ENCODE data around the gene NUDCD3. TPM values are rescaled to one million over a fixed set of nuclear protein-coding genes. Genes with fewer than 3 reads are reported as not detected.

Gene NUDCD3
- total RNA-seq, 1 donor from 2014 or later: 86.8 TPM

GRCh38 chr7:44524811-44525388, 34.4 kb upstream of the NUDCD3 start:
- no peaks in the 10 kb centered on the region for H3K79me2 ChIP-seq (ENCODE audit: insufficient read depth, low read length)
- no peaks in the 10 kb centered on the region for H3K9me3 ChIP-seq (ENCODE audit: insufficient read depth, low read depth, low read length)
- no peak overlapping the region for H2AFZ ChIP-seq (ENCODE audit: low read depth, low read length)
- H3K4me3 ChIP-seq (ENCODE audit: insufficient read depth, low read depth, low read length): no peak overlapping the region
- no peaks in the 10 kb centered on the region for H3K4me1 ChIP-seq (ENCODE audit: insufficient read depth, low read length)
- Mint-ChIP-seq H3K4me3 (ENCODE audit: unreplicated experiment) (no peak overlapping the region), H3K27ac (ENCODE audit: unreplicated experiment) (no peak overlapping the region), H3K27me3 (ENCODE audit: low read depth, unreplicated experiment) (peaks cover 24% of the 10 kb centered on the region), H3K36me3 (ENCODE audit: low read depth, unreplicated experiment) (no peaks in the 10 kb centered on the region), H3K4me1 (ENCODE audit: low read depth, unreplicated experiment) (no peaks in the 10 kb centered on the region), H3K9me3 (ENCODE audit: unreplicated experiment) (peaks cover 27% of the 10 kb centered on the region)
- H3K27me3 ChIP-seq (ENCODE audit: insufficient read depth, low read length): peaks cover 11% of the 10 kb centered on the region
- DNase-seq (ENCODE audit: low read depth) (no peak), FAIRE-seq (no peak)
- H4K20me1 ChIP-seq (ENCODE audit: insufficient read depth, low read length): no peaks in the 10 kb centered on the region
- no peak overlapping the region for H3K27ac ChIP-seq (ENCODE audit: low read depth, low read length)
- no peak overlapping the region for H3K9ac ChIP-seq (ENCODE audit: low read length)
- TF ChIP-seq CTCF (IDR thresholded peaks at IDR 0.05; ENCODE audit: insufficient read depth, low read depth, low read length) (no peak), EZH2 (IDR thresholded peaks at IDR 0.05; ENCODE audit: insufficient read depth, low read length) (no peak)
- no peaks in the 10 kb centered on the region for H3K36me3 ChIP-seq (ENCODE audit: insufficient read depth, low read length)
- no peak overlapping the region for H3K4me2 ChIP-seq (ENCODE audit: low read length)

- FAIRE-seq (no peak), DNase-seq (ENCODE audit: low read depth) (no peak)
- TF ChIP-seq EZH2 (IDR thresholded peaks at IDR 0.05; ENCODE audit: insufficient read depth, low read length) (no peak), CTCF (IDR thresholded peaks at IDR 0.05; ENCODE audit: insufficient read depth, low read depth, low read length) (no peak)
Measured at GRCh38 chr7:44522315-44522714, 31.9 kb upstream of the NUDCD3 start.

GRCh38 chr7:44521347-44522095, 31.1 kb upstream of the NUDCD3 start:
- no peak overlapping the region for H3K4me2 ChIP-seq (ENCODE audit: low read length)
- H2AFZ ChIP-seq (ENCODE audit: low read depth, low read length): no peak overlapping the region
- Mint-ChIP-seq H3K4me3 (ENCODE audit: unreplicated experiment) (no peak overlapping the region), H3K36me3 (ENCODE audit: low read depth, unreplicated experiment) (no peaks in the 10 kb centered on the region), H3K4me1 (ENCODE audit: low read depth, unreplicated experiment) (no peaks in the 10 kb centered on the region), H3K9me3 (ENCODE audit: unreplicated experiment) (peaks cover 18% of the 10 kb centered on the region), H3K27ac (ENCODE audit: unreplicated experiment) (no peak overlapping the region), H3K27me3 (ENCODE audit: low read depth, unreplicated experiment) (peaks cover 36% of the 10 kb centered on the region)
- TF ChIP-seq CTCF (IDR thresholded peaks at IDR 0.05; ENCODE audit: insufficient read depth, low read depth, low read length) (no peak), EZH2 (IDR thresholded peaks at IDR 0.05; ENCODE audit: insufficient read depth, low read length) (no peak)
- H3K9ac ChIP-seq (ENCODE audit: low read length): no peak overlapping the region
- DNase-seq (ENCODE audit: low read depth): no peak
- no peaks in the 10 kb centered on the region for H4K20me1 ChIP-seq (ENCODE audit: insufficient read depth, low read length)
- H3K4me1 ChIP-seq (ENCODE audit: insufficient read depth, low read length): no peaks in the 10 kb centered on the region
- H3K4me3 ChIP-seq (ENCODE audit: insufficient read depth, low read depth, low read length): no peak overlapping the region
- H3K27ac ChIP-seq (ENCODE audit: low read depth, low read length): no peak overlapping the region
- FAIRE-seq: no peak
- H3K9me3 ChIP-seq (ENCODE audit: insufficient read depth, low read depth, low read length): no peaks in the 10 kb centered on the region
- peaks cover 17% of the 10 kb centered on the region for H3K27me3 ChIP-seq (ENCODE audit: insufficient read depth, low read length)
- H3K79me2 ChIP-seq (ENCODE audit: insufficient read depth, low read length): no peaks in the 10 kb centered on the region
- H3K36me3 ChIP-seq (ENCODE audit: insufficient read depth, low read length): no peaks in the 10 kb centered on the region

More at GRCh38 chr7:44522315-44522714, 31.9 kb upstream of the NUDCD3 start:
- no peak overlapping the region for H3K4me3 ChIP-seq (ENCODE audit: insufficient read depth, low read depth, low read length)
- Mint-ChIP-seq H3K27me3 (ENCODE audit: low read depth, unreplicated experiment) (peaks cover 36% of the 10 kb centered on the region), H3K9me3 (ENCODE audit: unreplicated experiment) (peaks cover 22% of the 10 kb centered on the region), H3K4me1 (ENCODE audit: low read depth, unreplicated experiment) (no peaks in the 10 kb centered on the region), H3K36me3 (ENCODE audit: low read depth, unreplicated experiment) (no peaks in the 10 kb centered on the region), H3K4me3 (ENCODE audit: unreplicated experiment) (no peak overlapping the region), H3K27ac (ENCODE audit: unreplicated experiment) (no peak overlapping the region)
- no peaks in the 10 kb centered on the region for H3K9me3 ChIP-seq (ENCODE audit: insufficient read depth, low read depth, low read length)
- H3K4me2 ChIP-seq (ENCODE audit: low read length): no peak overlapping the region
- no peaks in the 10 kb centered on the region for H3K79me2 ChIP-seq (ENCODE audit: insufficient read depth, low read length)
- H3K9ac ChIP-seq (ENCODE audit: low read length): no peak overlapping the region
- no peak overlapping the region for H2AFZ ChIP-seq (ENCODE audit: low read depth, low read length)
- H3K27me3 ChIP-seq (ENCODE audit: insufficient read depth, low read length): peaks cover 17% of the 10 kb centered on the region
- no peaks in the 10 kb centered on the region for H3K36me3 ChIP-seq (ENCODE audit: insufficient read depth, low read length)
- H3K4me1 ChIP-seq (ENCODE audit: insufficient read depth, low read length): no peaks in the 10 kb centered on the region
- no peak overlapping the region for H3K27ac ChIP-seq (ENCODE audit: low read depth, low read length)
- H4K20me1 ChIP-seq (ENCODE audit: insufficient read depth, low read length): no peaks in the 10 kb centered on the region
